Stimulated activated naive CD8-positive, alpha-beta T cell treated with anti-CD3 and anti-CD28 coated beads, Interleukin-15, amount 100 ng/mL, for 72 hours (primary cell): ENCODE measurements around the gene LRRTM4.

ENCODE experiments used
- ATAC-seq: fragments of 150-1000 bp; cut with Tn5 transposase; 2 replicates; pipeline ENCODE4 v1.10.0; 2021; ENCODE audit warnings: mild to moderate bottlenecking, moderate library complexity
- DNase-seq, 2 donors: peaks; one replicate each; pipeline ENCODE4 v3.0.0; 2021 to 2022
- H3K27ac Mint-ChIP-seq, 2 donors: one replicate each; pipeline ENCODE4 v1.8.0; 2022; ENCODE audit warnings: mild to moderate bottlenecking in 2 of 2, mixed read lengths in 2 of 2, moderate library complexity in 2 of 2
- H3K27me3 Mint-ChIP-seq: one replicate; pipeline ENCODE4 v1.8.0; 2022; ENCODE audit warnings: mixed read lengths
- H3K4me1 Mint-ChIP-seq: one replicate; pipeline ENCODE4 v1.8.0; 2022; ENCODE audit warnings: mild to moderate bottlenecking, mixed read lengths
- H3K4me3 Mint-ChIP-seq, 2 donors: one replicate each; pipeline ENCODE4 v1.8.0; 2022; ENCODE audit warnings: mild to moderate bottlenecking in 2 of 2, mixed read lengths in 2 of 2, moderate library complexity in 1 of 2
- H3K9me3 Mint-ChIP-seq, 2 donors: one replicate each; pipeline ENCODE4 v1.8.0; 2022; ENCODE audit warnings: mixed read lengths in 2 of 2

The LRRTM4 gene

GRCh38 chr2:77398970-77399600 is 123.1 kb downstream of the LRRTM4 start:
- Mint-ChIP-seq H3K27ac (no peak overlapping the region), H3K4me1 (no peaks in the 10 kb centered on the region), H3K27me3 (no peaks in the 10 kb centered on the region), H3K4me3 (no peak overlapping the region), H3K9me3 (peaks cover 0 to 13% of the 10 kb centered on the region in 2 donors)
- DNase-seq = no peak
- no peak for ATAC-seq

DNA sequence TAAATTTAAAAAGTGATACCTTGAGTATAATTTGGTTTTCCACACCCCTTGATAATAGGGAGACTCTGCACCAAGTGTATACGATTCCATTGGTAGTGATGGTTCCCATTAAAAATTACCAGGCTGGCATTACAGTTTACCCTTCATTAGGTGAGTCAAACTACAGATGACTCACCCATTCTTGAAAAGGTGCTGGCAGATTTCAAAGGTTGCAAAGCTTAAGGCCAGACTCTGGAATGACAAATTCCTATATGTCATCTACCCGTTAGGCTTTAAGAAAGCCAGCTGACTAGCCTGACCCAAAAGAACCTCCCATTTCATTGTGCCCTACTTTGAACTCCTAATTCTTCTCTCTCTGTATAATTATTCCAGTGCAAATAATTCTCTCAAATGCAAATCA is 124.4 kb downstream of the LRRTM4 start:
- H3K27me3 Mint-ChIP-seq = no peaks in the 10 kb centered on the region
- ATAC-seq (no peak), DNase-seq (no peak)
- no peak overlapping the region for H3K4me3 Mint-ChIP-seq
- peaks cover 0 to 12% of the 10 kb centered on the region in 2 donors for H3K9me3 Mint-ChIP-seq
- no peak overlapping the region for H3K27ac Mint-ChIP-seq
- no peaks in the 10 kb centered on the region for H3K4me1 Mint-ChIP-seq

DNA sequence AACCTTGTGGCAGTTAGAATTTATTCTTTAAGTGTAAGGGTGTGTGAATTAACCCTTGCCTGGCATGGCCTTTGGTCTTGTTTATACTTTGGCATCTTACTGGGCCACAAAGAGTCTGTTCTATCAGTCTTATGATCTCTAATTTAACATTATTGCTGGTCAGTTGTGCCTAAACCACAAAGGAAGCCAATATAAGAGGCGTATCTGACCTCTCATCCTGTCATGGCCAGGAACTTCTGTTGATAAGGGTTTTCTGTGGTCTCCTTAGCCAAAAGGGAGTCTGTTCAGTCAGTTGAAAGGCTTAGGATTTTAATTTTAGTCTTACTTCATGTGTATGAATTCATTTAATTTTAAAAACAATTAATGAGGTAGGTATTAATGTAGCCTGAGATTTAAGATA is 127.2 kb downstream of the LRRTM4 start:
- peaks cover 2 to 7% of the 10 kb centered on the region in 2 donors for H3K9me3 Mint-ChIP-seq
- H3K4me1 Mint-ChIP-seq = no peaks in the 10 kb centered on the region
- DNase-seq (no peak), ATAC-seq (no peak)
- no peak overlapping the region for H3K27ac Mint-ChIP-seq
- no peak overlapping the region for H3K4me3 Mint-ChIP-seq
- H3K27me3 Mint-ChIP-seq = no peaks in the 10 kb centered on the region

- H3K27ac Mint-ChIP-seq = no peak overlapping the region
- H3K4me1 Mint-ChIP-seq = no peaks in the 10 kb centered on the region
- DNase-seq = no peak
- H3K27me3 Mint-ChIP-seq = no peaks in the 10 kb centered on the region
- no peak overlapping the region for H3K4me3 Mint-ChIP-seq
- peaks cover 7 to 9% of the 10 kb centered on the region in 2 donors for H3K9me3 Mint-ChIP-seq
- ATAC-seq = no peak
These were observed 131.1 kb downstream of the LRRTM4 start for GRCh38 chr2:77391119-77391518.

DNA sequence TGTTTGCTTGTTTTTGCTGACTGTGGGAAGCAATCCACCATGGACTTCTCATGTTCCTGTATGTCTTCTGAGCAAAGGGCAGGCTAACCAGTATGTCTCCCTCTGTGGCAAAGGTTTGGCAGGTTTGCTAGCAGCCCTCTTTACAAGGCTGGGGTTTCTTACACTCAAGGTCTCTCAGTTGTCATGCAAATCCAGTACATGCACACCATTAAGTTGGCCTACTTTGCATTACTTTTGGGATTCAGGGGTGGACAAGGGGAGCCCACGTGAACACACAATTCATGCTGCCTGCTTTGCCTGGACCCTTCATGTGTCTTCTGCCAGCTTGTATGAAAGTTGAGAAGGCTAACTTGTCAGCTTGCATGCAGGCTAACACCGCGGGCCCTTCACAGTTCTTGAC is 134.9 kb downstream of the LRRTM4 start:
- H3K27ac Mint-ChIP-seq = no peak overlapping the region

DNA sequence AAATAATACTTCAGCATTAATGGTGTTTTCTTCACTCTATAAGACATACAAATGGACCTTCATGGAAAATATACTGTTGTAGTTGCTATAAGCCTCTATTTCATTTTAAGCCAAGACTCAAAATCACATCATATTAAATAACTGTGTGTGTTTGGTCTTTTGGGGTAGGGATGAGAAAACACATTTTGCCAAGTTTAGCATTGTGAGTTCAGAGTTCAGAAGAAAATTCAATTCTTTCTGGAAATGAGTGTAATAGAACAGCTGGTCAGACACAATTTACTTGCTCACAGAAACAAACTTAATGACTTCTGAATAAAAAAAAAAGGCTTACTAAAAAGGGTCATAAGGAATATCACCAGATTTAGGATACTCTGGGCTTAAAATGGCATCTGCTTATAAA is 149.5 kb downstream of the LRRTM4 start:
- no peak overlapping the region for H3K27ac Mint-ChIP-seq
- no peak for ATAC-seq

More for the DNA sequence above, 134.9 kb downstream of the LRRTM4 start:
- Mint-ChIP-seq H3K4me3 (no peak overlapping the region), H3K9me3 (peaks cover 6 to 7% of the 10 kb centered on the region in 2 donors), H3K27me3 (no peaks in the 10 kb centered on the region), H3K4me1 (no peaks in the 10 kb centered on the region)
- DNase-seq (no peak), ATAC-seq (no peak)

GRCh38 chr2:77370511-77370910 is 151.7 kb downstream of the LRRTM4 start:
- no peak for ATAC-seq
- no peak for DNase-seq
- Mint-ChIP-seq H3K9me3 (peaks cover 18 to 20% of the 10 kb centered on the region in 2 donors), H3K27me3 (no peaks in the 10 kb centered on the region), H3K4me1 (no peaks in the 10 kb centered on the region), H3K4me3 (no peak overlapping the region), H3K27ac (no peak overlapping the region)

More for the DNA sequence above, 149.5 kb downstream of the LRRTM4 start:
- DNase-seq = no peak
- Mint-ChIP-seq H3K27me3 (no peaks in the 10 kb centered on the region), H3K4me3 (no peak overlapping the region), H3K9me3 (peaks cover 8% of the 10 kb centered on the region in 2 donors), H3K4me1 (no peaks in the 10 kb centered on the region)

DNA sequence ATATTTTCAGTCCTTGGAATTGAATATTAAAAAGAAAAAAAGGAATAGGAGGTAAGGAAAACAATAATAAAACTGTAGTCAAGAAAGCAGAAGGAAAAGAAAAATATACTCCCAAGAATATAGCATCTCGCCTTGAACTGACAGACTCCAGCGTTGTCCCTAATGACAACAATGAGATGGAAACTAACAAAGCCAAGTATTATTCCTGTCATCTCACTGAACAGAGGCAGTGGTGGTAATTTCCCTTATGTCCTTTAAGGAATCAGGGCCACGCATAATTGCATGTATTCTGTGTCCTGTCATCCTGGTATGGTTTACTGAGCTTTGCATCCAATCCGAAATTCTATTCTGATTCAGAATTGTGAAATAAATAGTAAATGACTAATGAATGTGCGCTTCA is 158.9 kb downstream of the LRRTM4 start:
- DNase-seq = no peak
- Mint-ChIP-seq H3K4me3 (no peak overlapping the region), H3K27me3 (no peaks in the 10 kb centered on the region), H3K4me1 (no peaks in the 10 kb centered on the region), H3K9me3 (peaks cover 29% of the 10 kb centered on the region in 2 donors), H3K27ac (no peak overlapping the region)
- no peak for ATAC-seq

GRCh38 chr2:77348821-77349220 is 173.4 kb downstream of the LRRTM4 start:
- ATAC-seq (no peak), DNase-seq (no peak)
- H3K9me3 Mint-ChIP-seq = peaks cover 8 to 14% of the 10 kb centered on the region in 2 donors

DNA sequence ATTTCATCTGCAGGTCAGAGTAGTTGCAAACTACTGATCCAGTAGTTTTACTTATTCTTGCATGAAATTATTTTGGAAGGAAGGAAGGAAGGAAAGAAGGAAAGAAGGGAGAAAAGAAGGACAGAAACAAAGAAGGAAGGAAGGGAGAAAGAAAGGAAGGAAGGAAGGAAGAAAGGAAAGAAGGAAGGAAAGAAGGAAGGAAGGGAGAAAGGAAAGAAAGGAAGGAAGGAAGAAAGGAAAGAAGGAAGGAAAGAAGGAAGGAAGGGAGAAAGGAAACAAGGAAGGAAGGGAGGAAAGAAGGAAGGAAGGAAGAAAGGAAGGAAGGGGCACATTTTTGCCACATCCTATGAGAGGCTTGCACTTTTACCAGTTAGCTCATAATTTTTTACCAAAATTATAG is 186.2 kb downstream of the LRRTM4 start:
- H3K4me1 Mint-ChIP-seq = no peaks in the 10 kb centered on the region

More at GRCh38 chr2:77348821-77349220, 173.4 kb downstream of the LRRTM4 start:
- H3K27ac Mint-ChIP-seq = no peak overlapping the region
- H3K27me3 Mint-ChIP-seq = no peaks in the 10 kb centered on the region
- no peak overlapping the region for H3K4me3 Mint-ChIP-seq
- no peaks in the 10 kb centered on the region for H3K4me1 Mint-ChIP-seq

GRCh38 chr2:77328134-77328931 is 193.8 kb downstream of the LRRTM4 start:
- peaks cover 10 to 31% of the 10 kb centered on the region in 2 donors for H3K9me3 Mint-ChIP-seq

More for the DNA sequence above, 186.2 kb downstream of the LRRTM4 start:
- H3K27ac Mint-ChIP-seq = no peak overlapping the region
- no peaks in the 10 kb centered on the region for H3K27me3 Mint-ChIP-seq
- ATAC-seq (no peak), DNase-seq (no peak)
- no peak overlapping the region for H3K4me3 Mint-ChIP-seq
- peaks cover 22 to 34% of the 10 kb centered on the region in 2 donors for H3K9me3 Mint-ChIP-seq

GRCh38 chr2:77325395-77325794 is 196.8 kb downstream of the LRRTM4 start:
- Mint-ChIP-seq H3K27ac (no peak overlapping the region), H3K4me3 (no peak overlapping the region), H3K27me3 (no peaks in the 10 kb centered on the region), H3K9me3 (peaks cover 6 to 23% of the 10 kb centered on the region in 2 donors), H3K4me1 (no peaks in the 10 kb centered on the region)
- ATAC-seq (no peak), DNase-seq (no peak)

More at GRCh38 chr2:77328134-77328931, 193.8 kb downstream of the LRRTM4 start:
- DNase-seq (no peak), ATAC-seq (no peak)
- Mint-ChIP-seq H3K4me1 (no peaks in the 10 kb centered on the region), H3K27me3 (no peaks in the 10 kb centered on the region), H3K27ac (no peak overlapping the region), H3K4me3 (no peak overlapping the region)

DNA sequence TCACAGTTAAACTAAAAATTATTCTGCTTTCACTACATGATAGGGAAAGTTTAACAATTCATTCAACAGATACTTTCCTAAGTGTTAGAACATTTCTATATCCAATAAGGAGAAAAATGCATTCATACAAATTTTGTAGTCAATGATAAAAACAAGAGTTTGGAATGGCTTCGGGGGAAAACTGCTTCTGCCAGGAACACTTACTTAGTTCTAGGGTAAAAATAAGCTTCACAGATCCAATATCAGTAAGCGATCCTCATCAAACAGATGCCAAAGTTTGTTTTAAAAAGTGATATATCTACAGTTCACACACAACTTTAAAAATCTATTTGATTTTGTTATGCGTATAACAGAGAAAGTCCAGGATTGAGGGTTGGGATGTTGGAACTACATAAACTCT is 199.7 kb downstream of the LRRTM4 start:
- Mint-ChIP-seq H3K4me1 (no peaks in the 10 kb centered on the region), H3K27me3 (no peaks in the 10 kb centered on the region), H3K4me3 (no peak overlapping the region), H3K9me3 (peaks cover 6 to 8% of the 10 kb centered on the region in 2 donors), H3K27ac (no peak overlapping the region)
- DNase-seq (no peak), ATAC-seq (no peak)

DNA sequence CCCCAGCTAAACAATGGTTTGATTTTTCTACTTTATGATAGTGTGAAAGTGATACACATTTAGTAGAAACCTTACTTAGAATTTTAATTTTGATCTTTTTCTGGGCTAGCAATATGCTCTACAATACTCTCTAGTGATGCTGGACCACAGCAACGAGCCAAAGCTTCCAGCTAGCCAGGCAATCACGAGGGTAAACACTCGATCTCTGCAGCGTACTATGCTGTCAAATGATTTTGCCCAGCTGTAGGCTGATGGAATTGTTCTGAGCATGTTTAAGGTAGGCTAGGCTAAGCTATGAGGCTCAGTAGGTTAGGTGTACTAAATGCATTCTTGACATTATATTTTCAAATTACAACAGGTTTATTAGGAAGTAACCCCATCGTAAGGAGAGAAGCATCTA is 207.5 kb downstream of the LRRTM4 start:
- H3K27me3 Mint-ChIP-seq = no peaks in the 10 kb centered on the region
- no peak overlapping the region for H3K4me3 Mint-ChIP-seq
- H3K27ac Mint-ChIP-seq = no peak overlapping the region
- no peaks in the 10 kb centered on the region for H3K4me1 Mint-ChIP-seq
- DNase-seq = no peak
- peaks cover 12 to 15% of the 10 kb centered on the region in 2 donors for H3K9me3 Mint-ChIP-seq
- no peak for ATAC-seq

- H3K9me3 Mint-ChIP-seq = peaks cover 15 to 16% of the 10 kb centered on the region in 2 donors
- H3K27me3 Mint-ChIP-seq = no peaks in the 10 kb centered on the region
- ATAC-seq (no peak), DNase-seq (no peak)
- no peak overlapping the region for H3K27ac Mint-ChIP-seq
- no peaks in the 10 kb centered on the region for H3K4me1 Mint-ChIP-seq
- H3K4me3 Mint-ChIP-seq = no peak overlapping the region
These were observed 211.8 kb downstream of the LRRTM4 start for GRCh38 chr2:77310416-77310815.

DNA sequence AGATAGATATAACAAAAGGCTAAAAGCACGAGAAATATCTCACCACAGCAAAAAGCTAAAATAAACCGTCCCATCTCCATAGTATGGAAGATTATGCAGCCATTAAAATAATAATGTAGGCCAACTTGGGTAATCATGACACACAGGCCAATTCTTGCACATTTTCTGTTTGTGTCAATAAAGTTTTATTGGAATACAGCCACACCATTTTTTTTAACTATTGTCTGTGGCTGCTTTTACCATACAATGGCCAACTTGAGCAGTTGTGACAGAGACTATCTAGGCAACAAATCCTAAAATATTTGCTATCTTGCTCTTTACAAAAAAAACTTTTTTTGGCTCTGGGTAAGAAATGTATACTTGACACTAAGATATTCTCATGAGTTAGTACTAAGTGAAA is 212.5 kb downstream of the LRRTM4 start:
- no peak for DNase-seq
- Mint-ChIP-seq H3K4me1 (no peaks in the 10 kb centered on the region), H3K4me3 (no peak overlapping the region), H3K27me3 (no peaks in the 10 kb centered on the region), H3K9me3 (peaks cover 15 to 16% of the 10 kb centered on the region in 2 donors), H3K27ac (no peak overlapping the region)
- ATAC-seq = no peak
